Measurements from ENCODE around the gene SLC34A1. TPM values are rescaled to one million over a fixed set of nuclear protein-coding genes. Genes with fewer than 3 reads are reported as not detected.

Gene SLC34A1
- total RNA-seq, 1 donor from 2014 or later, result not detected

DNA sequence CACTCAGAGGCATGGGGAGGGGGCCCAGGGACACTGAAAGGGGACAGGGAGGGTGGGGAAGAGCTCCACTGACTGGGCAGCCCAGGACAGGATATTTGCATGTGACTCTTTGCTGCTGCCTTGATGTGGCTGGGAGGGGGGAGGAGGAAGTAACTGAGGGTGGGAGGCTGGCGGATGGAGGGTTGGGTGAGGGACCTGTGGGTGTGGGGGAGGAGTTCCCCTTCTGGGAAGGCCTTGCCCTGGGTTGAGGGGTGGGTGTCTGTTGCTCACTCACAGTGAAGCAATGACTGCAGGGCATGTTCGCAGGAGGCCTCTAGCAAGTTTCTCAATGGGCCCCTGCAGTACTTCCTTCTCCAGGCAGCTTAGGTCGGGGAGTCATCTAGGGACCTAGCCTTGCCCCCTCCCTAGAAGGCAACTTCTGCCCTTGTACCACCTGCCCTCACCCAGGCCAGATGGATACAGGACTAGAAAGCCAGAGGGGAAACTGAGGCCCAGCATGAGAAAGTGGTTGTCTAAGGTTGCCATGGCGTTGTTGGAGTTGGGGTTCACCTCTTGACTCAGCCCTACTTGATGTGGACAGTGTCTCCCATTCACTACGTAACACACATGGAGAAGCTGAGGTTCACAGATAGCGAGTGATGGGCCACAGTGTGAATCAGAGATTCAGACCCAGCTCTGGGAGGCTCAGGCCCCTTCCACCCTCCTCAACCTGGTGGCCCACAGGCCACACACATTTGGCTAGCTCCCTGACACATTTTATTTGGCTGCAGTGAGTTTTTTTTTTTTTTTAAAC is 45.2 kb downstream of the SLC34A1 start:
- no peaks in the 10 kb centered on the region for H3K9me3 Mint-ChIP-seq (ENCODE audit: low read depth)
- peaks cover 21% of the 10 kb centered on the region for H3K4me1 Mint-ChIP-seq (ENCODE audit: low read depth)
- DNase-seq (ENCODE audit: low spot score), result peak; percentile 55
- no peaks in the 10 kb centered on the region for H3K27me3 Mint-ChIP-seq (ENCODE audit: low read depth)
- no peak for TF ChIP-seq CTCF (IDR thresholded peaks at IDR 0.05)
- no peak overlapping the region for H3K27ac Mint-ChIP-seq (ENCODE audit: unreplicated experiment)
- peaks cover 8% of the 10 kb centered on the region for H3K36me3 Mint-ChIP-seq (ENCODE audit: low read depth)
- no peak overlapping the region for H3K4me3 Mint-ChIP-seq (ENCODE audit: unreplicated experiment)

- no peaks in the 10 kb centered on the region for H3K9me3 Mint-ChIP-seq (ENCODE audit: low read depth)
- DNase-seq (ENCODE audit: low spot score), result peak; percentile 64
- peaks cover 19% of the 10 kb centered on the region for H3K4me1 Mint-ChIP-seq (ENCODE audit: low read depth)
- H3K27ac Mint-ChIP-seq (ENCODE audit: unreplicated experiment), result no peak overlapping the region
- no peak for TF ChIP-seq CTCF (IDR thresholded peaks at IDR 0.05)
- peaks cover 8% of the 10 kb centered on the region for H3K36me3 Mint-ChIP-seq (ENCODE audit: low read depth)
- no peaks in the 10 kb centered on the region for H3K27me3 Mint-ChIP-seq (ENCODE audit: low read depth)
- H3K4me3 Mint-ChIP-seq (ENCODE audit: unreplicated experiment), result no peak overlapping the region
Observed at GRCh38 chr5:177430140-177430951, 46.1 kb downstream of the SLC34A1 start.

GRCh38 chr5:177430972-177431316 is 46.7 kb downstream of the SLC34A1 start:
- peaks cover 14% of the 10 kb centered on the region for H3K4me1 Mint-ChIP-seq (ENCODE audit: low read depth)
- H3K27ac Mint-ChIP-seq (ENCODE audit: unreplicated experiment), result no peak overlapping the region
- no peak for DNase-seq (ENCODE audit: low spot score)
- TF ChIP-seq CTCF (IDR thresholded peaks at IDR 0.05), result no peak
- H3K4me3 Mint-ChIP-seq (ENCODE audit: unreplicated experiment), result no peak overlapping the region
- H3K9me3 Mint-ChIP-seq (ENCODE audit: low read depth), result no peaks in the 10 kb centered on the region
- H3K27me3 Mint-ChIP-seq (ENCODE audit: low read depth), result no peaks in the 10 kb centered on the region
- H3K36me3 Mint-ChIP-seq (ENCODE audit: low read depth), result peaks cover 8% of the 10 kb centered on the region

- Mint-ChIP-seq H3K36me3 (ENCODE audit: low read depth) (peaks cover 8% of the 10 kb centered on the region), H3K9me3 (ENCODE audit: low read depth) (no peaks in the 10 kb centered on the region), H3K4me1 (ENCODE audit: low read depth) (peaks cover 13% of the 10 kb centered on the region), H3K27ac (ENCODE audit: unreplicated experiment) (no peak overlapping the region), H3K27me3 (ENCODE audit: low read depth) (no peaks in the 10 kb centered on the region), H3K4me3 (ENCODE audit: unreplicated experiment) (no peak overlapping the region)
- TF ChIP-seq CTCF (IDR thresholded peaks at IDR 0.05), result no peak
- peak; percentile 87 for DNase-seq (ENCODE audit: low spot score)
Observed at GRCh38 chr5:177431317-177432142, 47.3 kb downstream of the SLC34A1 start.

Data from chondrocyte (in vitro differentiated cells).